PC-9 (cell line): ENCODE results near the gene ERBB4.

Experiments
- CTCF ChIP-seq: fragments of 200-600 bp; sonication (generic); conservative IDR thresholded peaks from 2 replicates; pipeline ENCODE4 v1.6.1; 2017; ENCODE audit warnings: mixed run types, antibody characterized with exemption, mild to moderate bottlenecking, moderate library complexity
- EZH2 ChIP-seq: fragments of 200-600 bp; sonication (generic); IDR thresholded peaks from 2 replicates; pipeline ENCODE4 v1.8.0; 2017; ENCODE audit warnings: antibody characterized with exemption, low read depth

GRCh38 chr2:212015588-212015987, 523.0 kb downstream of the ERBB4 start:
- no peak for TF ChIP-seq CTCF
- TF ChIP-seq EZH2, result no peak
